Uterine smooth muscle cell (primary cell): ENCODE data around the gene GPD2. TPM values are rescaled to one million over a fixed set of nuclear protein-coding genes. Genes with fewer than 3 reads are reported as not detected.

Experiments
- total RNA-seq: library from RNA; depleted of rRNA; stranded (reverse); fragments of >200 nt; gene quantifications from 2 replicates; pipeline ENCODE4 v1.2.3, GENCODE V29; 2014

Gene GPD2
- 90.5 and 172 TPM in 2 replicates for total RNA-seq

DNA sequence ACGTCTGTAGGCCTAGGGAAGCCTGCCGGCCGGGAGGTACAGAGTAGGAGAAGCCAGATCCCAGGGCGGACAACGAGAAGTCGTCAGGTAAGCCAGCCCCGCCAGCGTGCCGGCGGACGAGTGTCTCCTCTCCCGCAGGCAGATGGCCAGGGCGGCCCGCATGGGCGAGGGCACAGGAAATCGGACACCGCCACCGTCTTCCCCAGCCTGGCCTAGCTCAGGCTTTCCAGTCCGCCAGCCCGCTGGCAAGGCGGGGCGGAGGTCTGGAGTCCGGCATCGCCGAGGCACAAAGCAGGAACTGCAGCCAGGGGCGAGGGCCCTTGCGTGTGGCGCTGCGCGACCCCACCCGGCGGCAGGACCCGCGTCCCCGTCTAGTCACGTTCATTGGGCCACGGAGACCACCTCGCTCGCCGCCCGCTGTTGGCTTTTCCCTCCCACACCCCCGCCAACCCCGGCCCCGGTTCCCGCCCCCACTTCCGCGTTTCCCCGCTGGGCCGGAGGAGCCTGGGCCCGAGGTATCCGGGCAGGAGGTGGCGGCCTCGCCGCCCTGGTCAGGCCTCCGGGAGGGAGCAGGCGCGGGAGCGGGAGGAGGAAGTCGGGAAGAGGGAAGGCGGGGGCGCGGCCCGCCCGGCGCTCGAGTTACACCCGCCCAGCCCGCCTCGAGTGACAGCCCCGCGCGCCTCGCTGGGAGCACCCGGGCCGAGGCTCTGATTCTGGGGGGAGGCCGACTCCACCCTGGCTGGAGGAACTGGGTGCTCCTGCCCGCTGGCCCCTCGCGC, at the start of gene GPD2:
GPD2 (plus strand) TSS at position 662 of the 779 bp plus-strand sequence. CDS start 39,727 bp downstream, outside the sequence.

Other genes with a start within 250 kb of the GPD2 start
- 0.11 and 0.25 TPM in 2 replicates for gene NR4A2, start 103.7 kb upstream of the GPD2 start, total RNA-seq